SK-N-MC (cell line): ENCODE results near the gene SPN.
"Not testable (repeated sequence)": the region's sequence is repeated elsewhere in the genome, so short reads cannot be mapped to it uniquely, and the experiment has no call there.

Experiments
- EZH2 ChIP-seq: fragments of 200-600 bp; sonication (generic); IDR thresholded peaks from one replicate; pipeline ENCODE4 v1.6.1; 2017; ENCODE audit warnings: antibody characterized with exemption
- POLR2AphosphoS5 ChIP-seq: IDR thresholded peaks from 2 replicates; pipeline ENCODE4 v1.6.1; 2012; ENCODE audit warnings: mild to moderate bottlenecking, low read depth, low read length, borderline replicate concordance

GRCh38 chr16:29709657-29710056 is 46.6 kb downstream of the SPN start:
- TF ChIP-seq POLR2AphosphoS5, EZH2: not testable (repeated sequence)
